Lower leg skin (tissue), 3 donors: ENCODE results near the gene KRT7.

ENCODE experiments used
- POLR2A ChIP-seq, 2 donors: fragments of 450-650 bp; IDR thresholded peaks; one replicate each; pipeline ENCODE4 v1.6.1; 2016 to 2017; ENCODE audit warnings: antibody characterized with exemption in 2 of 2, mild to moderate bottlenecking in 1 of 2, moderate library complexity in 1 of 2
- TF ChIP-seq, protein P1 (sequence below), 3 donors: fragments of 450-650 bp; IDR thresholded peaks; one replicate each; pipeline ENCODE4 v1.5.1; 2016; ENCODE audit warnings: antibody characterized with exemption in 3 of 3, mild to moderate bottlenecking in 3 of 3, moderate library complexity in 2 of 3

DNA sequence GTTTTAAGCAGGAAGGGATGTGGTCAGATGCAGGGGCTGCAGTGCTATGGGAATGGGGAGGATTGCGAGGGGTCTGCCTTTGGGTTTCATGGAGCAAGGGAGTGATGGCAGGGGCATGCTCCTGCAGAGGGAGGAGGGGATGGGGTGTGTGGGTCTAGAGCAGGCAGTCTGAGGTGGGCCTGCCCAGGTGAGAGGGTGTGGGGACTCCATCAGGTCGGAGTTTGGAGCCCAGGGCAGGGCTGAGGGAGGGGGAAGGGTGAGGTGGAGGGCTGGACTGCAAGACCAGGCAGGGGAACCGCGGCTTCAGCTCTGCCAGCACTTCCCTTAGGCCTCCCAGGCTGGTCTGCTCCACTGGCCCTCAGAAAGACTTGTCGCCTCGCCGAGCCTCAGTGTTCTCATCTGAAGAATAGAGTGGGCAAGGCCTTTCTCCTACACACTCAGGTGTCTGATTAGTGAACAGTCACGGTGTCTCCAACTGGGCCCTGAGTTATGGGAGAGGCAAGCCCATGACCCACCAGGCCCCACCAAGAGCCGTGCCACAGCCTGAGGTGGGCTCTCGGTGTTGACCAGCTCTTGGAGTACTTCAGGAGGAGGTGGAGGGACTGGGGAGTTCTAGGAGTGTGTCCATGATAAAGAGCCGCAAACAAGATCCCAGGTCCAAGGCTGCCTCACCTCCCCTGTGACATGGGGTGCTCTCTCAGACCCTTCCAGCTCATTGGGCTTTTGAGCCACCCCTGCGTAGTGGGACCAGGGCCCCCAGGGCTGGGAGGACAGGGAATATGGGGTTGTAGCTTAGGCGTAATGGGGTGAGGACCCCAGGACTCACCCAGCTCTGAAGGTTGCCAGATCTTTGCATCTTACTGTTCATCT is 21.1 kb upstream of the KRT7 start:
- TF ChIP-seq, protein P1, sequence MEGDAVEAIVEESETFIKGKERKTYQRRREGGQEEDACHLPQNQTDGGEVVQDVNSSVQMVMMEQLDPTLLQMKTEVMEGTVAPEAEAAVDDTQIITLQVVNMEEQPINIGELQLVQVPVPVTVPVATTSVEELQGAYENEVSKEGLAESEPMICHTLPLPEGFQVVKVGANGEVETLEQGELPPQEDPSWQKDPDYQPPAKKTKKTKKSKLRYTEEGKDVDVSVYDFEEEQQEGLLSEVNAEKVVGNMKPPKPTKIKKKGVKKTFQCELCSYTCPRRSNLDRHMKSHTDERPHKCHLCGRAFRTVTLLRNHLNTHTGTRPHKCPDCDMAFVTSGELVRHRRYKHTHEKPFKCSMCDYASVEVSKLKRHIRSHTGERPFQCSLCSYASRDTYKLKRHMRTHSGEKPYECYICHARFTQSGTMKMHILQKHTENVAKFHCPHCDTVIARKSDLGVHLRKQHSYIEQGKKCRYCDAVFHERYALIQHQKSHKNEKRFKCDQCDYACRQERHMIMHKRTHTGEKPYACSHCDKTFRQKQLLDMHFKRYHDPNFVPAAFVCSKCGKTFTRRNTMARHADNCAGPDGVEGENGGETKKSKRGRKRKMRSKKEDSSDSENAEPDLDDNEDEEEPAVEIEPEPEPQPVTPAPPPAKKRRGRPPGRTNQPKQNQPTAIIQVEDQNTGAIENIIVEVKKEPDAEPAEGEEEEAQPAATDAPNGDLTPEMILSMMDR (IDR thresholded peaks at IDR 0.05) = no peak
- no peak for TF ChIP-seq POLR2A (IDR thresholded peaks at IDR 0.05)
